ENCODE results near the gene SLC12A4.
"Not testable (repeated sequence)": the region's sequence is repeated elsewhere in the genome, so short reads cannot be mapped to it uniquely, and the experiment has no call there.

The SLC12A4 gene

DNA sequence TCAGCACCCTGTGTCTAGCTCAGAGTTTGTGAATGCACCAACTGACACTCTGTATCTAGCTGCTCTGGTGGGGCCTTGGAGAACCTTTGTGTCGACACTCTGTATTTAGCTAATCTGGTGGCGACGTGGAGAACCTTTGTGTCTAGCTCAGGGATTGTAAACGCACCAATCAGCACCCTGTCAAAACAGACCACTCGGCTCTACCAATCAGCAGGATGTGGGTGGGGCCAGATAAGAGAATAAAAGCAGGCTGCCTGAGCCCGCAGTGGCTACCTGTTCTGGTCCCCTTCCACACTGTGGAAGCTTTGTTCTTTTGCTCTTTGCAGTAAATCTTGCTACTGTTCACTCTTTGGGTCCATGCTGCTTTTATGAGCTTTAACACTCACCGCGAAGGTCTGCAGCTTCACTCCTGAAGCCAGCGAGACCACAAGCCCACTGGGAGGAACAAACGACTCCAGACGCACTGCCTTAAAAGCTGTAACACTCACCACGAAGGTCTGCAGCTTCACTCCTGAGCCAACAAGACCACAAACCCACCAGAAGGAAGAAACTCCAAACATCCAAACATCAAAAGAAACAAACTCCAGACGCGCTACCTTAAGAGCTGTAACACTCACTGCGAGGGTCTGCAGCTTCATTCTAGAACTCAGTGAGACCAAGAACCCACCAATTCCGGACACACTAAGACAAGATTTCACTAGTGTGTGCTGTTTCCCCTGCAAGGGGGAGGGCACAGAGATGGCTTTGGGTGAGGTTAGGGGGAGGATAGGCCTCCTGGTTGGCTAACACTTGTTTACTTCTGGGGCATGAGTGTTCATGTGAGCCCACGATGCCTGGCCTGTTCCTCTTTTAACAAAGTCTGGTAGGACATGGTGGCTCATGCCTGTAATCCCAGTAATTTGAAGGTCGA, 30.6 kb upstream of the SLC12A4 start, which contains the start of gene DPEP2:
Gene DPEP2 (minus strand): TSS at position 706 of the 910 bp plus-strand sequence. CDS start 6,272 bp downstream, outside the sequence.
- WGBS (ENCODE audit: insufficient coverage, insufficient read length) = no CpG with 5 or more reads among the region's 18 CpGs
- H3K27ac ChIP-seq (ENCODE audit: low read length); H3K27me3 ChIP-seq (ENCODE audit: control insufficient read depth, insufficient read depth, low read length); H3K36me3 ChIP-seq (ENCODE audit: control insufficient read depth, insufficient read depth, low read length); H3K4me1 ChIP-seq (ENCODE audit: control insufficient read depth, insufficient read depth, low read length); H3K9me3 ChIP-seq (ENCODE audit: control insufficient read depth, insufficient read depth, low read length); H3K4me3 ChIP-seq (ENCODE audit: low read length); DNase-seq (ENCODE audit: low read depth, low spot score): not testable (repeated sequence)

DNA sequence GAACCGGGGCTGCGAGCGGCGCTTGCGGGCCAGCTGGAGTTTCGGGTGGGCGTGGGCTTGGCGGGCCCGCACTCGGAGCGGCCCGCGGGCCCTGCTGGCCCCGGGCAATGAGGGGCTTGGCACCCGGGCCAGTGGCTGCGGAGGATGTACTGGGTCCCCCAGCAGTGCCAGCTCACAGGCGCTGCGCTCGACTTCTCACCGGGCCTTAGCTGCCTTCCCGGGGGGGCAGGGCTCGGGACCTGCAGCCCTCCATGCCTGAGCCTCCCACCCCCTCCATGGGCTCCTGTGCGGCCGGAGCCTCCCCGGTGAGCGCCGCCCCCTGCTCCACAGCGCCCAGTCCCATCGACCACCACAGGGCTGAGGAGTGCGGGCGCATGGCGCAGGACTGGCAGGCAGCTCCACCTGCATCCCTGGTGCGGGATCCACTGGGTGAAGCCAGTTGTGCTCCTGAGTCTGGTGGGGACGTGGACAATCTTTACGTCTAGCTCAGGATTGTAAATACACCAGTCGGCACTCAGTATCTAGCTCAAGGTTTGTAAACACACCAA, 29.9 kb upstream of the SLC12A4 start:
- not testable (repeated sequence) for H3K9me3 ChIP-seq (ENCODE audit: control insufficient read depth, insufficient read depth, low read length); H3K4me3 ChIP-seq (ENCODE audit: low read length); DNase-seq (ENCODE audit: low read depth, low spot score); H3K27me3 ChIP-seq (ENCODE audit: control insufficient read depth, insufficient read depth, low read length); H3K36me3 ChIP-seq (ENCODE audit: control insufficient read depth, insufficient read depth, low read length); H3K27ac ChIP-seq (ENCODE audit: low read length); H3K4me1 ChIP-seq (ENCODE audit: control insufficient read depth, insufficient read depth, low read length)
- no CpG with 5 or more reads among the region's 36 CpGs for WGBS (ENCODE audit: insufficient coverage, insufficient read length)

DNA sequence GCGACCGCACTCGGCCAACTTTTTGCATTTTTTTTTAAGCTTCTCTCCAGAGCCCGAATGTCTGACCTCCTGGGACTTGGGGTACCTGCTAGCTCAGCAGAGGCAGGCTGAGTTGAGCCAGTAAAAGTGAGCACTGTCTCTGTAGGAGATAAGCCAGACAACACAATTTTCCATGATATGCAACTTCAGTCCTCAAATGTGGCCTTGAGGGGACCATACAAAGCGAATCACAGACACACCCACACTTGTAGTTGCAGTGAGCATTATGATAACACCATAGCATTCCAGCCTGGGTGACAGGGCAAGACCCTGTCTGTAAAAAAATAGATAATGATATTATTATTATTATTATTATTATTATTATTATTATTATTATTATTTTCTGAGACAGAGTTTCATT, 28.2 kb upstream of the SLC12A4 start:
- no peaks in the 10 kb centered on the region for H3K9me3 ChIP-seq (ENCODE audit: control insufficient read depth, insufficient read depth, low read length)
- H3K4me3 ChIP-seq (ENCODE audit: low read length) = no peak overlapping the region
- no peak for DNase-seq (ENCODE audit: low read depth, low spot score)
- H3K27me3 ChIP-seq (ENCODE audit: control insufficient read depth, insufficient read depth, low read length) = no peaks in the 10 kb centered on the region
- no peak overlapping the region for H3K27ac ChIP-seq (ENCODE audit: low read length)
- H3K4me1 ChIP-seq (ENCODE audit: control insufficient read depth, insufficient read depth, low read length) = no peaks in the 10 kb centered on the region
- H3K36me3 ChIP-seq (ENCODE audit: control insufficient read depth, insufficient read depth, low read length) = no peaks in the 10 kb centered on the region
- no CpG with 5 or more reads among the region's 5 CpGs for WGBS (ENCODE audit: insufficient coverage, insufficient read length)

DNA sequence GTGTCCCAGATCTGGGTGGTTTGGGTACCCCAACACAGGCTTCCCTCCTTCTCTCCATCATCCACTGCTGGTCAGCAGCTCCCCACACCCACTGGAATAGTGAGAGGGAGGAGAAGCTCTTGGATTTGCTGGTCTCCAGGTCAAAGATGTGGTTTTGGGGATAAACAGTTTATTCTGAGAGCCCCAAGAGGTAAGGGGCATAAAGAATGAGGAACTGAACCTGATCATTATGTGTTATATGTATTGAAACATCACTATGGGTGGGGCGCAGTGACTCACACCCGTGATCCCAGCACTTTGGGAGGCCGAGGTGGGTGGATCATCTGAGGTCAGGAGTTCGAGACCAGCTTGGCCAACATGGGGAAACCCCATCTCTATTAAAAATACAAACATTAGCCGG, 27.0 kb upstream of the SLC12A4 start:
- DNase-seq (ENCODE audit: low read depth, low spot score) = no peak
- no peaks in the 10 kb centered on the region for H3K27me3 ChIP-seq (ENCODE audit: control insufficient read depth, insufficient read depth, low read length)

DNA sequence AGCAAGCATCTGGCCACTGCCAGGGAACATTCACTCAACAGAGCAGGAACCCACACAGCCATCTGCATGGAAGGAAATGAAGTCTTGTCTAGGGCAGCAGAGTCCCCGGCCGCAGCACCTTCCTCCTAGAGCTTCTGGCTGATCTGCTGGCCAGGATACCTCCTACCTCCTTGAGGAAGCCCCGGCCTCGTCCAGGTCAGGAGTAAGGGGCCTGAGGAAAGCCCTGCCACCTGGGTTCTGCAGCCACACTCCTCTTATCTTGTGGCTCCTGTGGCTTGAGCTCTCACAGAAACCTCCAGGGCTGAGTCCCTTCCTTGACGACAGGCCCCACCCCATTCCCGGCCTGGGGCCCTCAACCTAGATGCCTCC, 25.6 kb upstream of the SLC12A4 start:
- DNase-seq (ENCODE audit: low read depth, low spot score); H3K4me1 ChIP-seq (ENCODE audit: control insufficient read depth, insufficient read depth, low read length); H3K9me3 ChIP-seq (ENCODE audit: control insufficient read depth, insufficient read depth, low read length); H3K36me3 ChIP-seq (ENCODE audit: control insufficient read depth, insufficient read depth, low read length); H3K27ac ChIP-seq (ENCODE audit: low read length); H3K27me3 ChIP-seq (ENCODE audit: control insufficient read depth, insufficient read depth, low read length); H3K4me3 ChIP-seq (ENCODE audit: low read length): not testable (repeated sequence)
- WGBS (ENCODE audit: insufficient coverage, insufficient read length) = no CpG with 5 or more reads among the region's 6 CpGs

More for the DNA sequence above, 27.0 kb upstream of the SLC12A4 start:
- Histone ChIP-seq H3K4me1 (ENCODE audit: control insufficient read depth, insufficient read depth, low read length) (no peaks in the 10 kb centered on the region), H3K27ac (ENCODE audit: low read length) (no peak overlapping the region), H3K36me3 (ENCODE audit: control insufficient read depth, insufficient read depth, low read length) (no peaks in the 10 kb centered on the region), H3K9me3 (ENCODE audit: control insufficient read depth, insufficient read depth, low read length) (no peaks in the 10 kb centered on the region), H3K4me3 (ENCODE audit: low read length) (no peak overlapping the region)
- no CpG with 5 or more reads among the region's 5 CpGs for WGBS (ENCODE audit: insufficient coverage, insufficient read length)

DNA sequence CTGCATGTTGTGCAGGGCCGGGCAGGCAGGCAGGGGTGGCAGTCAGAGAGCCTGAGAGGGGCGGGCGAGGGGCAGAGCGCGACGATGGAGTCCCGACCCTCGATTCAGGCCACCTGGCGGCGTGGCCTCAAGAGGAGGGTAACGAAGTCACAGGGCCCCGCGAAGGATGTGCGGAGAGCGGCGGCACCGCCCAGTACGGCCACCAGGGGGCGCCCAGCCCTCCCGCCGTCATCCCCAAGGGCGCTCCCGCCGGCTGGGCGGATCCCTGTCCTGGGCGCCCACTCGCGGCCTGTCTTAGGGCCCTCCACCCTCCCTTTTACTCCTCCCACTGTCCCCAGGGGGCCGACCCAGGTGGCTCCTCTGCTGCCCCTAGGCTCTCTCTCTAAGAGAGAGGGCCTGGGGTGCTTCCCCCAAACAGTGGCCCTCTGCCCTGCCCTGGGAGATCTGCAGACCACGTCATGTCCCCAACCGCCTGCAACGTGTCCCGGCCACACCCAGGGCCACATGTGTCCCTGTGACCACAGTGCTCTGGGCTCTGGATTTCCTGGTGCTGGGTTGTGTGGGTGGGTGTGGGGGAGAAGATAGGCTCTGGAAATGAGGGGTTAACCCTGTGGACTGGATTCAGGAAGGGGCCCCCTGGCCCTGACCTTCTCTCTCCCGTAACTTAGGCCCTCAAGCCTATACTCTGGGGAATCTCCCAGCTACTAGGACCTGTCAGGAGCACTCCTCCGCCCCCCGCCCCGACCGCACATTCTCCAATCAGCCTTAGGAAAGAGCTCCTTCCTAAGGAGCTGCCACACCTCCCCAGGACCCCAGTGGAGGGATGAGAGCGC, 25.0 kb upstream of the SLC12A4 start:
- Histone ChIP-seq H3K36me3 (ENCODE audit: control insufficient read depth, insufficient read depth, low read length) (no peaks in the 10 kb centered on the region), H3K4me3 (ENCODE audit: low read length) (no peak overlapping the region), H3K27me3 (ENCODE audit: control insufficient read depth, insufficient read depth, low read length) (no peaks in the 10 kb centered on the region), H3K4me1 (ENCODE audit: control insufficient read depth, insufficient read depth, low read length) (no peaks in the 10 kb centered on the region), H3K27ac (ENCODE audit: low read length) (no peak overlapping the region), H3K9me3 (ENCODE audit: control insufficient read depth, insufficient read depth, low read length) (no peaks in the 10 kb centered on the region)
- DNase-seq (ENCODE audit: low read depth, low spot score) = no peak
- no CpG with 5 or more reads among the region's 39 CpGs for WGBS (ENCODE audit: insufficient coverage, insufficient read length)

DNA sequence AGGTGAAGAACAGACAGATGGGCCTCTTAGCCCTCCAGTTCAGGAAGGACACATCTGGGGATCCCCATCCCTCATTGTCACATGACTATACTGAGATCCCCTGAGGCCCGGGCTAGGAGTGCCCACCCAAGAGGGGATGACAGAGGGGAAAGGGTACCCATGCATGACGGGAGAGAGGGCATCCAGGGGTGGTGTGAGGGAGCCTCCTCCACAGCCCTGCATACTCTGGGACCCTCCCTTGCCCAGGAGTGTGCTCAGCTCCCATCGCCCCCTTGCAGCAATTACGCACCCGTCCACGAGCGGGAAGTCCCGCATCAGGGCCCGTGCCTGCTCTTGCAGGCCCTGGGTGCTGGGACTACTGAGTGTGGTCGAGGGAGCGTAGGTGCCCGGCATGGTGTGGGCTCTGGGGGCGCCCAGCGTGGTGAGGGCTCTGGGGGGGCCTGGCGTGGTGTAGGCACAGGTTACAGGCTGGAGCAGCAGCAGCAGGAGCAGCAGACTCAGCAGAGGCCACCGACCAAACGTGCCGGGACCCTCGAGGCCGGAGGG, 24.3 kb upstream of the SLC12A4 start:
- H3K4me3 ChIP-seq (ENCODE audit: low read length) = no peak overlapping the region
- H3K27ac ChIP-seq (ENCODE audit: low read length) = no peak overlapping the region
- no peak for DNase-seq (ENCODE audit: low read depth, low spot score)
- no peaks in the 10 kb centered on the region for H3K27me3 ChIP-seq (ENCODE audit: control insufficient read depth, insufficient read depth, low read length)
- no peaks in the 10 kb centered on the region for H3K4me1 ChIP-seq (ENCODE audit: control insufficient read depth, insufficient read depth, low read length)
- H3K36me3 ChIP-seq (ENCODE audit: control insufficient read depth, insufficient read depth, low read length) = no peaks in the 10 kb centered on the region
- H3K9me3 ChIP-seq (ENCODE audit: control insufficient read depth, insufficient read depth, low read length) = no peaks in the 10 kb centered on the region
- no CpG with 5 or more reads among the region's 20 CpGs for WGBS (ENCODE audit: insufficient coverage, insufficient read length)

DNA sequence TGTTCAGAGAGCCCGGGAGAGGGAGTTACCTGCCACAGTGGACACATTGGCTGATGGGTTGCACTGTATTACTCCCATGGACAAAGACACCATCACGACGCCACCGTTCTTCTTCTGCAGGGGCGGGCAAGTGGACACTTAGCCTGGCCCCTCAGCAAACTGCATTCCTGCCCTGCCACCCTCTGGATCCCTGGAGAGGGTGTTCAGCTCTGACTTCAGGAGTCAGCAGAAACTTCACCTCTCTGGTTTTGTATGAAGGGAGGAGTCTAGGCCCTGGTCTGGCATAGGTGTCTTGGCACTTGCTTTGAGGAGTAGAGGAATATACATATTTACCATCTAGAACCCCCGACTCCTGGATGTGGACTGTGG, 21.6 kb upstream of the SLC12A4 start:
- Histone ChIP-seq H3K36me3 (ENCODE audit: control insufficient read depth, insufficient read depth, low read length) (no peaks in the 10 kb centered on the region), H3K4me1 (ENCODE audit: control insufficient read depth, insufficient read depth, low read length) (no peaks in the 10 kb centered on the region), H3K27ac (ENCODE audit: low read length) (no peak overlapping the region), H3K27me3 (ENCODE audit: control insufficient read depth, insufficient read depth, low read length) (no peaks in the 10 kb centered on the region), H3K4me3 (ENCODE audit: low read length) (no peak overlapping the region), H3K9me3 (ENCODE audit: control insufficient read depth, insufficient read depth, low read length) (no peaks in the 10 kb centered on the region)
- WGBS (ENCODE audit: insufficient coverage, insufficient read length) = no CpG with 5 or more reads among the region's 6 CpGs
- DNase-seq (ENCODE audit: low read depth, low spot score) = no peak

DNA sequence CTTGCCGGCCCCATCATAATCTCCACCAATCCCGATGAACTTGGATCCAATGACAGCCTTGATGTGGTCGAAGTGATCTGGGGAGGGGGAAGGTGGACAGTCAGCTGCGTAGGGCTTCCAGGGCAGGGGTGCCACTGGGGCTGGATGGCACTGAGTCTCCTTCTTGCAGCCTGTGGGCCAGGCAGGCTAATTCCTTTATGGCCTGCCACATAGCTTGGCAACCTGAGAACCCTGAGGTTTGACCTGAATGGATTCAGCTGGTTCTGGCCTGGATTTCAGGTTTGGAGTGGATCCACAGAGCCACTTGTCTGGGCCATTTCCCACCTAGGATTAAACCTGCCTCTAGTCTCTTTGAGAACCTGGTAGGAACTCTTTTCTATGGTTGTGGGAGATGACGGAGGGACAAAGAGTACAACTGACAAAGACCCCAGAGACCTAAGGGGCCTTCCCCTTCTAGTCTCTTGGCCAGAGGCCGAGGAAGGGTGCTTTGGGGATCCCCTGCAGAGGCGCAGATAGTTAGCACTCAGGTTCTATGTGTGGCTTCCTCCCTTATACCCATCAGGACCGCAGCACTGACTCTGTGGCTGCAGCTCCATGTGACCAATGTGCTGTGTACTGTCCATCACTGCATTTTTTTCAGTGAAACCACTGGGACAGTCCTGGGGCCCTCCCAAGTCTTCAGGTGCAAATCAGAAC, 21.0 kb upstream of the SLC12A4 start:
- H3K27me3 ChIP-seq (ENCODE audit: control insufficient read depth, insufficient read depth, low read length) = no peaks in the 10 kb centered on the region
- H3K4me3 ChIP-seq (ENCODE audit: low read length) = no peak overlapping the region
- no CpG with 5 or more reads among the region's 8 CpGs for WGBS (ENCODE audit: insufficient coverage, insufficient read length)
- H3K27ac ChIP-seq (ENCODE audit: low read length) = no peak overlapping the region
- H3K9me3 ChIP-seq (ENCODE audit: control insufficient read depth, insufficient read depth, low read length) = no peaks in the 10 kb centered on the region
- H3K36me3 ChIP-seq (ENCODE audit: control insufficient read depth, insufficient read depth, low read length) = no peaks in the 10 kb centered on the region
- no peaks in the 10 kb centered on the region for H3K4me1 ChIP-seq (ENCODE audit: control insufficient read depth, insufficient read depth, low read length)
- no peak for DNase-seq (ENCODE audit: low read depth, low spot score)

DNA sequence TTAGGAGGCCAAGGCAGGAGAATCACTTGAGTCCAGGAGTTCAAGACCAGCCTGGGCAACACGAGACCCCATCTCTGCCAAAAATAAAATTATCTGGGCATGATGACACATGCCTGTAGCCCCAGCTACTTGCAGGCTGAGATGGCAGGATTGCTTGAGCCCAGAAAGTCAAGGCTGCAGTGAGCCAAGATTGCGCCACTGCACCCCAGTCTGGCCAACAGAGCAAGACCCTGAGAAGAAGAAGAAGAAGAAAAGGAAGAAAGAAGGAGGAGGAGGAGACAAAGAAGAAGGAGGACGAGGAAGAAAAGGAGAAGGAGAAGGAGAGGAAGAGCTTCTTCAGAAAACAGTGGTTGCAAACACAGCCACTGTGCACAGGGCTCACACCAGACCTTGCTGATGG, 20.2 kb upstream of the SLC12A4 start:
- WGBS (ENCODE audit: insufficient coverage, insufficient read length) = no CpG with 5 or more reads among the region's 3 CpGs
- no peak for DNase-seq (ENCODE audit: low read depth, low spot score)
- Histone ChIP-seq H3K27me3 (ENCODE audit: control insufficient read depth, insufficient read depth, low read length) (no peaks in the 10 kb centered on the region), H3K27ac (ENCODE audit: low read length) (no peak overlapping the region), H3K36me3 (ENCODE audit: control insufficient read depth, insufficient read depth, low read length) (no peaks in the 10 kb centered on the region), H3K9me3 (ENCODE audit: control insufficient read depth, insufficient read depth, low read length) (no peaks in the 10 kb centered on the region), H3K4me3 (ENCODE audit: low read length) (no peak overlapping the region), H3K4me1 (ENCODE audit: control insufficient read depth, insufficient read depth, low read length) (no peaks in the 10 kb centered on the region)

Measured in iPS DF 6.9 (cell line).